Inflammatory macrophage (primary cell): ENCODE measurements around the gene SNX27.
"Not testable (repeated sequence)": the region's sequence is repeated elsewhere in the genome, so short reads cannot be mapped to it uniquely, and the experiment has no call there.

Experiments used
- DNase-seq, 2 donors: peaks; one replicate each; pipeline ENCODE4 v3.0.0-alpha.2; 2020 to 2022

The SNX27 gene

GRCh38 chr1:151723726-151724370 lies 112.0 kb downstream of the SNX27 start:
- no peak for DNase-seq

GRCh38 chr1:151728151-151729054 lies 116.6 kb downstream of the SNX27 start:
- DNase-seq: no peak

- DNase-seq: no peak
These were observed 117.5 kb downstream of the SNX27 start for GRCh38 chr1:151729157-151729965.

GRCh38 chr1:151729966-151730291 lies 118.1 kb downstream of the SNX27 start:
- DNase-seq: no peak

- no peak for DNase-seq
These were observed 121.3 kb downstream of the SNX27 start for GRCh38 chr1:151733126-151733525.

- not testable (repeated sequence) for DNase-seq
These were observed 122.1 kb downstream of the SNX27 start for GRCh38 chr1:151733995-151734394.

GRCh38 chr1:151737026-151737425 lies 125.2 kb downstream of the SNX27 start:
- DNase-seq: peak in 1 of 2 donors; percentile 5

GRCh38 chr1:151737479-151737878 lies 125.6 kb downstream of the SNX27 start:
- no peak for DNase-seq

- no peak for DNase-seq
These were observed 127.9 kb downstream of the SNX27 start for GRCh38 chr1:151739590-151740355.

GRCh38 chr1:151741516-151741915 lies 129.7 kb downstream of the SNX27 start:
- no peak for DNase-seq
